GM12872 (cell line): Measurements from ENCODE around the gene NDUFS6.

Experiments
- TF ChIP-seq, protein P1 (sequence below): IDR thresholded peaks from 3 replicates; pipeline ENCODE4 v1.5.1; 2011; ENCODE audit warnings: low read depth, mild to moderate bottlenecking, low read length, moderate library complexity; ENCODE audit not compliant: insufficient read depth

The NDUFS6 gene

DNA sequence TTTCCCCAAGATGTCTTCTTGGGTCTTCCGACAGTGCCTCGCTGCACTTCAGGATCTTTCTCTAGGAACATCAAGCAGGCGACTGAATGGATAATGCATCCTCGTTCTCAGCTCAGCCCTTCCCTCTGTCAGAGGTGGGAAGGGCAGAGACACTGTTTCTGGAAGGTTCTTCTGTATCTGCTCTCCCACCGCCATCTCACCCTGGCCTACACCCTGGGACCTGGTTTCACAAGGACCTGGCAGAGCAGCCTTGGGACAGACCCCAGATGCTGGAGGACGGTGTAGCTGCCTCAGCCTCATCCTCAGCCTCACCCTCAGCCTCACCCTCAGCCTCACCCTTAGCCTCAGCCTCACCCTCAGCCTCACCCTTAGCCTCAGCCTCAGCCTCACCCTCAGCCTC, 20.1 kb upstream of the NDUFS6 start:
- TF ChIP-seq, protein P1, sequence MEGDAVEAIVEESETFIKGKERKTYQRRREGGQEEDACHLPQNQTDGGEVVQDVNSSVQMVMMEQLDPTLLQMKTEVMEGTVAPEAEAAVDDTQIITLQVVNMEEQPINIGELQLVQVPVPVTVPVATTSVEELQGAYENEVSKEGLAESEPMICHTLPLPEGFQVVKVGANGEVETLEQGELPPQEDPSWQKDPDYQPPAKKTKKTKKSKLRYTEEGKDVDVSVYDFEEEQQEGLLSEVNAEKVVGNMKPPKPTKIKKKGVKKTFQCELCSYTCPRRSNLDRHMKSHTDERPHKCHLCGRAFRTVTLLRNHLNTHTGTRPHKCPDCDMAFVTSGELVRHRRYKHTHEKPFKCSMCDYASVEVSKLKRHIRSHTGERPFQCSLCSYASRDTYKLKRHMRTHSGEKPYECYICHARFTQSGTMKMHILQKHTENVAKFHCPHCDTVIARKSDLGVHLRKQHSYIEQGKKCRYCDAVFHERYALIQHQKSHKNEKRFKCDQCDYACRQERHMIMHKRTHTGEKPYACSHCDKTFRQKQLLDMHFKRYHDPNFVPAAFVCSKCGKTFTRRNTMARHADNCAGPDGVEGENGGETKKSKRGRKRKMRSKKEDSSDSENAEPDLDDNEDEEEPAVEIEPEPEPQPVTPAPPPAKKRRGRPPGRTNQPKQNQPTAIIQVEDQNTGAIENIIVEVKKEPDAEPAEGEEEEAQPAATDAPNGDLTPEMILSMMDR: no peak

DNA sequence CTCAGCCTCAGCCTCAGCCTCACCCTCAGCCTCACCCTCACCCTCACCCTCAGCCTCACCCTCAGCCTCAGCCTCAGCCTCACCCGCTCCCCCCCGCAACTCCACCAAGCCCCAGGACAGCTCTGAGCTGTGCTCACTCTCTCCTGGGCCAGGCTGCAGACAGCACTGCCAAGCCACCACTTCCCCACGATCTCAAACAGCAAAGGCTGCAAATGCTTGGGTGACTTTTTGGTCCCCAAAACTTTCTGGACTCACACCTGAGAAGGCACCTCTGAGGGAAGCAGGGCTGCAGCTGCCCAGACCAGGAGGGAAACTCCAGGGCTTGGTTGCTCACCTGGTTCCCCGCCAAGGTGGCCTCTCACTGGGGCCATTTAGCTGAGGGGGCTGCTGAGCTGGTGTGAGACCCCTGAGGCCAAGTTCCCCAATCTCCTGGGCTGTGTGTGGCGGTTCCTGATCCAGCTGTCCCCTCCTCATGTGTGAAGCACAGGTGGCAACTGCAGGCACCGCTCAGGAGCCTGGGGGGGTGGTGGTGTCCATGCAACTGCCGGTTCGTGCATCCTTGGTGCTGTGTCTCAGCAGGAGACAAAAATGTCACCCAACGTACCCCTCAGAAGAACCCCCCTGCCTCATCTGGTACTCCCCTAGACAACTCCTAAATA, 19.4 kb upstream of the NDUFS6 start:
- TF ChIP-seq, protein P1: no peak

DNA sequence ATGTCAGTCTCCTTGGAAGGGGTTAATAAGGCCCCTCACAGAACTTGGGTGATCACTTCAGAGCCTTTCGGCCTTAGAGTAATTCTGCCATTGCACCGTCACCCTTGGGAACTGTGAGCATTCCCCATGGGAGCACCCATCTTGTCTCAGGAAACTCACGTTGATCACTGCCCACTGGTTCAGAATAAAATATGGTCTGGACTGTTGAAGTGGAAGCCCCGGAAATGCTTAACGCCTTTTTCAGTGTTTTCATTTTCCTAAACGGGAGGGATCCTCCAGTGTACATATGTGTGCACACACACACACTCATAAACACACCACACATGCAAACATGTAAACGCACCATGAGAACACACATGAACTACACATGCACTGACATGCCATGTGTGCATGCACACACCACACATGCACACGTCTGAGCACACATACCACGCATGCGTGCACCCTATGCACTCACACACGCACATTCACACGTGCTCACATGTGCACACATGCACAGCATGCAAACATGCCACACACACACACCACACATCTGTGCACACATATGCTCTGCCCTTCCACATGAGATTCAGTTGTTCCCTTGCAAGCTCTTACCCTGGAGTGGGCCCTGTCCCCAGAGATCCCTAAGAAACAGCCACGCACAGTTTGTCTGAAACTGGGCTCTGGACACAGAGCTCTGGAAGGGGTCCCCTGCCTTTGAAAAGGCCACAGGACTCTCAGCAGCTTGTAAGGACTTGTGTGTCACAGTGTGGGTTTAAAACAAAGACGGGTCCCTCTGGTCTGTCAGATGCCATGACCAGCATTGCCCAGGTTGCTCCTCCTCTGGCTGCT, 18.6 kb upstream of the NDUFS6 start:
- TF ChIP-seq, protein P1: no peak

DNA sequence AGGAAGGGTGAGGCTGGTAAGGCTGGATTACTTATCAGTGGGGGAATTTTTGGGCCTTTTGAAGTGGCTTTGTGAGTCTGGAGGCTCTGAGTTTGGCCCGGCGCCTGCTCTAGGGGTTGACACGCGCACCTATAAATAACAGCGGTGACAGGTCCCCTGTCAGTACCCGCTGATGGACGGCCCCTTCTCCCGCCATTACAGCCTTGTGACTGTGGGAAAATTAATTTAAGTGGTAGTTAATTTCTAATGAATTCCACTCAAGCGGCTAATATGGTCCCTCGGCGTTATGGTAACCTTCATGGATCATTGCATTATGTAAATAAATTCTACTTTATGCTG, 18.0 kb upstream of the NDUFS6 start:
- TF ChIP-seq, protein P1: no peak

DNA sequence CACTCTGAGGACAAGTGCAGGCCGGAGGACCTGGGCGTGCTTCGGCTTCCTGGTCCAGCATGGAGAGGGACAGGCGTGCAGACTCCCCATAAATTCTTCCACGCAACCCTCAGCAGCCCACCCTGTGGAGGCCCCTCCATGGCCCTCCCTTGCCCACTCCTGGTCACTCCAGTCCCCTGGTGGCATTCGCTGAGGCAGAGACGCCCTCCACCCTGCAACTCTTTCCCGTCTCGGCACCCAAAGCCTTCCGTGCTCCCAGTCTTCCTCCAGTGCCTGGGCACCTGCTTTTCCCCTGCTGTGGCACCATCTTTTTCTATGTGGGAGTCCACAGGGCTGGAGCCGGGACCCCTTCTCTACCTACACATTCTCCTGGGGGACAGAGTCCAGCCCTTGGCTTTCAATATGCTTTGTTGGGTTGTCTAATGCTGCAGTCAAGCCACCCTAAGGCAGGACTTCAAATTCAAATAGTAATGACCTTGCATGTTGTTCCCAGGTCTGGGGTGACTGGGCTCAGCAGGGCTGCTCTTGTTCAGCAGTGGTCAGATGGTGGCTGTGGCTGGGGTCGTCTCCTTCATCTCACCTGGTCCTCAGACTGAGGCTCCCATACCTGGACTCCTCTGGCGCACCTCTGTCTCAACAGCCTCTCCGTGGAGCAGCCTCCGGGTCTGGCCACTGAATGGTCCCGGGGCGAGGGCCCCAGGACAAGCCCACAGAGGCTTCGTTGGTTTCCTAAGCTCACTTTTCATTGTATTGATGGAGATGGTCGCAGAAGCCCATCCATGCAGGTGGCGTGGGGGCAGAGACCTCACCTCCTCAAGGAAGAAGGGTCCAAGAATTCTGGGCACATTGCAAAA, 16.8 kb upstream of the NDUFS6 start:
- TF ChIP-seq, protein P1: no peak

DNA sequence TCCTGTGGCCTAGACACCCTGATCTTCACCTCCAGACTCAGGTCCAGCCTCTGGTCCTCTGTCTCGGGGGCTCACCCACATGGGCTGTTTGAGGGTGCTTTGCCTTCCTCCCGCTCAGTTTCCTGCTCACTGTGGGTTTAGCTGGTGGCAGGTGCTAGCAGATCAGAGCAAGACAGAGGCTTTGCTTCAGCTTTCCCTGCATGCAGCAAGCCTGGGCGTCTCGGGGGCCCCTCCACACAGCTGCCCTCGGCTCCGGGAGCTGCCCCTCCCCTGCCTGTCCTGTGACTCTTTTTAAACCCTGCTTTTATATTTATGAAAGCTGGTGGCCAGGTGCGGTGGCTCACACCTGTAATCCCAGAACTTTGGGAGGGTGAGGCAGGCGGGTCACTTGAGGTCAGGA, 16.1 kb upstream of the NDUFS6 start:
- TF ChIP-seq, protein P1: no peak

DNA sequence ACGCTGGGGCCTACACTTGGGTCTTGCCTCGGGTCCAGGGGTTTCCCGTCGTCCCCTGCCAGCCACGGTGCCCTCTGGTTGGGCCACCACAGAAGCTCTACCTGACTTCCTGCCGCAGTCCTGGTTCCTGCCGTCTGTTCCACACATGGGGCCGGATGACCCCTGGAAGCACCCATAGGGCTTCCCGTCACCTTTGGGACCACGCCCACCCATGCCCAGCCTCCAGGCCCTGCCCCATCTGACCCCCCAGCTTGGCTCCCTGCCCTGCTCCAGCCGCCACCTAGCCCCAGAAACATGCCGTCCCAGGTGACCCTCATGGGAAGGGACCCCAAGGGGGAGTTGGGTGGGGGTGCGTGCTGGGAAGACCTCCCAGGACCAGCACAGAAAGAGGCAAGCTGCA, 15.2 kb upstream of the NDUFS6 start:
- TF ChIP-seq, protein P1: no peak
